Measurements from ENCODE around the gene ZNF503.
A peak's percentile ranks its signal among the peaks of the same experiment; 100 is the strongest.

Gene ZNF503

GRCh38 chr10:75406462-75407223, 5.1 kb upstream of the ZNF503 start:
- DNase-seq (ENCODE audit: low read depth) = no peak

DNA sequence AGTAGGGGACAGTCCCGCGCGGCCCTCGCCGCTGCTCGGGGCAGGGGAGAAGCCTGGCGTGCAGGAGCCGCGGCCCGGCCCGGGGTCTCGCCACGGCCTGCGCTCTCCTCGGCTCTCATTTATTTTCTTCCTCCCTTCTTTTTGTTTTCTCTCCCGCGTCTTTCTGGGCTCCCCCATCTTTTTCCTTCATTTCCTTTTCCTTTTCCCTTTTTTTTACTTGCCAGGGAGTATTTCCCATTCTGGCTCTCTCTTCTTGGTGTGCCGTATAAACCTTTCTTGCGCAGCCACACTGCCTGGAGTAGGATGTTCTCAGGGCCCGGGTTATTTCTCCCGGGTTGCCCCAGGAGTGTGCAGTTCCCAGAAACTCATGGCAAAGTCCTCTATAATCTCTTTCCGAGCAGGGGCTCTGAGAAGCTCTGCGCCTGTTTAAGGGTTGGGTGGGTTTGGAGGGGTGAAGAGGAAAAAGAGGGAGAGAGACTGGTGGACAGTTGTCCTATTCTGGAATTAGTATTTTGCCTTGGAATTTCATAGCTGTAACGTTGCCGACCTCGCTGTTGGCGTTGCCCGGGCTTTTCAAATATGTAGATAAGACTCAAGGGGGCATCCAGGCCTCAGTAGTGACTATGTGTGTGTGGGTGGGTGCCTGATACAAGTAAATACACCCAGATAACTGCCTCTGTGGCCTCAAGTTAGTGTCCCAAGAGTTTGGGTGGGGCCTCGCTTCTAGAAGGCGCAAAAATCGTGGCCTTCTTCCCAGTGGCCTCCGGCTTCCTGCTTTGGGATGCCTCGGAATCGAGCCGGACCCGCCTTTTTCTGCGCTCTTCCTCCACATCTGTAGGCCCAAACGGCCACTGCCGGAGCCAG, 4.3 kb upstream of the ZNF503 start:
- DNase-seq (ENCODE audit: low read depth) = no peak

DNA sequence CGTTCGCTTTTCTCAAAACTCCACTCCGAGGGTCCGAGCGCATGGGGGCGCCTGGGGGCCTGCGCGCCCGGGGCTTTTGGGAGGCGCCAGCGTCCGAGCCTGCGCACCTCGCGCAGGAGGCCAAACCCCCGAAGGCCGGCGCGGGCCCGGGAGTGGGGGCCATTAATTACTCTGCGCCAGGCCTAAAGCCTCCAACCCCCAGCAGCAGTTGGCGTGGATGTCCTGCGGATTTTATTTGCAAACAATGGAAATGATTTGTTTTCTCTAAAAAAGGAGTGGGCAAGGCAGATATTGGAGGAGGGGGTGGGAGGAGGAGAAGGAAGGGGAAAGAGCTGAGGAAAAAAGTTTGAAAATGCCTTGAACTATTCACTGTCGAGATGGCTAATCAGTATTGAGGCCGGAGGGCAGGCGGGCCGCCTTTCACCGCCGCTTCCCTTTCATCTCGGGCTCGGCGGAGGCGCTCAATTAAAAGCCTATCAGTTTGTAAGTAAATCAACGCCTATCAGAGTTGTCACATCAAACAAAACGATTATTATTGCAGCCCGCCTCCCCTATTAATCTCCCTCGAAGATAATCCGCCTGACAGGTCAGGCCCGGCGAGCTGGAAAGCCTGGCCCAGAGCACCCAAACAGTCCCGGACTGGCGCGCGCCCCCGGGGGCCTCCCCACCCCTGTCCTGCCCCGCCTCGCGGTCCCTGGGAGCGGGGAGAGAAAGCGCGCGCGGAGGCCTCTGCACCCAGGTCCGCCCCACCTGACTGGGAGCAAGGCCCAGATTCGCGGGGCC, 3.4 kb upstream of the ZNF503 start:
- no peak for DNase-seq (ENCODE audit: low read depth)

DNA sequence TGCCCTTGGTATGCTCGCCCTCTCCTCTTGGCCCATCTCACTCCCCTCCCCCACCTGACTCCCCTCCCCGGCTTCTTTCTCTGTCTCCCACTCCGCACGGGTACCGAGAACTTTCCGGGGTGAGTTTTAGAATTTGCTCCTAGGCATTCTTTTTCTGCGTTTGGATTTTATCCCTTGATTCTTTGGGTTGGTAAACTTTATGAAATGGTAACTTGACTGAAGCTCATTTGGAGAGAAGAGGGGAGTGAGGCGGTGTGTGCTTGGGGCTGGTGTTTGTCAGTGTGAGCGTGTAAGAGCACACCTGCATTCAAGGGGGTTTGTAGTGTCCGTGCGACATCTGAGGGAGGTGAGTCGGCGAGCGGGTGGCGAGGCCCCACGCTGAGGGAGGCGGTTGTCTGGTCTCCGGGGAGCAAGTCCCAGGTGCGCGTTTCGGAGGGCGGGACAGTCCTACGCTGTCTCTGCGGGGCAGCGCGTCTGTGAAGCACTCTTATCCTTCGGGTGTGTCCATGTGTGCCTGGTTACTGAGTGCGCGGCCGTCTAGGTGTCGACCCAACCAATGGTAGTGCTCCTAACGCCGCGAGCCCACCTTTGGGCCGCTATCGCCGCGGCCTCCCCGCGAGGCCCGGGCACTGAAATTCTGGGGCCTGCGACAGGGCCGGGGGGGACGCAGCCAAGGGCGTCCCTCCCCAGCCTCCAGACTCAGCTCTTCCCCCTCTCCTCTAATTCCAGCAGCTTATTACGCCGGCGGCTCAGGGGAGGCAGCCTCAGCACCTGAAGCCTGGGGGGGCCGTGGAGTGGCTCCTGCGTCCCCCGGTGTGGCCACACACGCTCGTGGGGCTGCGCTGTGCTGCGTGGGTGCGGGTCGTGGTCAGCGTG, 2.6 kb upstream of the ZNF503 start:
- DNase-seq (ENCODE audit: low read depth) = no peak

DNA sequence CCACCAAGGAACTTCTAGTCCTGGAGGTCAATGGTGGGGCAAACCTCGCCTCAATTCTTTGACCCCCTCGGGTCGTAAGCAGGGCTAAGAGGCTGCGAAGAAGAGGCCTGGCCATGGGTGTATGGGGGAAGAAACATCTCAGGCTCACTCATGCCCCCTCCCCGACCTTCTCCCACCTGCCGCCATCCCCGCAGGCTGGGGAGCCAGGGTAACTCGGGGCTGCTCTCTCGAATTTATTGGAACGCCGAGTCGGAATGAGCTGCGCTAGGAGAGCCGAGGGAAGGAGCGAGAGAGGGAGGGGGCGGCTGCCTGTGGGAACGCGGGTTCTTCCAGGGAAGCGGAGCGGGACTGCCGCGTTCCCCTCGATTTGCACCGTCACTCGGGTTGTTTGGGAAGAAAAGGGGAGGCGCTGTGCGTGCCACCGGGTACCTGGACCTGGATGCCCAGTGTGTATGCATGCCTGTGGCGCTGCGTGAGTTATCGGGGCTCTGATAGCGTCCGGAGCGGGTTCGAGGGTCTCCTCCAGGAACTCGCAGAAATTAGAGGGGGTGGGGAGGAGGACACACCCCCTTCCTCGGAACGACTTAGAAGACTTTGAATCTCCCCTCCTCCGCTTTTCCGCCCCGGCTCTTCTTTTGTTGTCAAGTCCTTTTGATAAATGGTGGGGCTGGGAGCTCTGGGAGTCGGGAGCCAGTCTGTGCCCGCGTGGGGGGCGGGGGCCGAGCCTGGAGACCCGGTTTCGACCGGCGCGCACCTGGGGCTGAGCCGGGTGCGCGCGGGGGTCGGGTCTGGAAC, 1.8 kb upstream of the ZNF503 start:
- DNase-seq (ENCODE audit: low read depth) = no peak

DNA sequence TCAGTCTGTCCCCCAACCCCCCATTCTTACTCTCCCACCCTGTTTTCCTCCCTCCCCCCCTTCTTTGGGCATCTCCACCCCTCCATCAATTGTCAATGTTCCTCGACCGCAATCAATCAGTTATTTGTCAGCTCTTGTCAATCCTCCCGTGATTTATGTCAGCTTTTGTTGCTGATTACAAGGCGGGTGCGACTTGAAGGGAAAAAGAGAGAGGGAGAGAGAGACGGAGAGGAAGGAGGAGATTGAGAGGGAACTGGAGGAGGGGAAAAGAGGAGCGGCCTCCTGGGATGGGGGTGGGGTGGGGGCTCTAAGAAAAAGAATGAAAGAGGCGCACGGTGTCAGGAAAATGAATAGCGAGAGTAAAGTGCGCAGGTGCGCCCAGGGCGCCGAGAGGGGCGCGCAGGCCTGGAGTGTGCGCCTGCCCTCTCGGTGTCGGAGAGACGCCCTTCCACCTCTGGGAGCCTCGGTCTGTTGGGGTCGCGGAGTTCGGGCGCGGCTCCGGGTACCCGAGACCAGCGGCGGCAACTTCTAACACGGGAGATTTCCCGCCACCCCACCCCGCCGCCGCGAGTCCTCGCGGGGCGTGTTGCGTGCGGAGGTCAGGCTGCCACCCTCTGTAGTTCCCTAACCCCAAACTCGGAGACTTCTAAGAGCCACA, 1.1 kb upstream of the ZNF503 start:
- no peak for DNase-seq (ENCODE audit: low read depth)

- DNase-seq (ENCODE audit: low read depth) = no peak
Measured at GRCh38 chr10:75400771-75401568, 594 bp downstream of the ZNF503 start.

DNA sequence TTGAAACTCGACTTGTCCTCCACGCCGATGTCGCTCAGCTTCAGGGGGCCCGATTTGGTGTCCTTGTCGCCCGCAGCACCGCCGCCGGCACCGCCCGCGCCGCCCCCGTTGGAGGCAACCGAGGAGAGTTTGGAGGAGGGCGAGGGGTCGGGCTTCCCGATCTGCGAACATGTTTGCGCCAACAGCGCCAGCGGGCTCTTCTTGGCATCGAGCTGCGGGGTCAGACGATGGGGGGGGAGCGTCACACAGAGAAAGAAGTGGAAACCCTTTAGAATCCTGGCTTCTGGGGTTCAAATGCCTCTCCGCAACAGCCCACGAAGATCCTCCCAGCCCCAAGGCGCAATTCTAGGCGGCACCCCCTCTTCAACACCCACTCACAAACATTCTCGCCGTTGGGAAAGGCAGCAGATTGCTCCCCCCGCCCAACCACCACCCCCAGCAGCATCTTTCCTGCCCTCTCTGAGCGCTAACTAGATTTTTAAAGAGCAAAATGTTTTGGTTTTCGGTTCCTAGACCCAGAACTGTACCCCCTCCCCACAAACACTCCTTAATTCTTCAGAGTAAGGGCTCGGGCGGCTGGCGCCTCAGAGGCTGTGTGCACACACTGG, 1.3 kb downstream of the ZNF503 start:
- DNase-seq (ENCODE audit: low read depth) = no peak

GRCh38 chr10:75399461-75400162, 2.0 kb downstream of the ZNF503 start:
- peak; percentile 12 for DNase-seq (ENCODE audit: low read depth)

- DNase-seq (ENCODE audit: low read depth) = no peak
Measured at GRCh38 chr10:75398692-75399460, 2.7 kb downstream of the ZNF503 start.

DNA sequence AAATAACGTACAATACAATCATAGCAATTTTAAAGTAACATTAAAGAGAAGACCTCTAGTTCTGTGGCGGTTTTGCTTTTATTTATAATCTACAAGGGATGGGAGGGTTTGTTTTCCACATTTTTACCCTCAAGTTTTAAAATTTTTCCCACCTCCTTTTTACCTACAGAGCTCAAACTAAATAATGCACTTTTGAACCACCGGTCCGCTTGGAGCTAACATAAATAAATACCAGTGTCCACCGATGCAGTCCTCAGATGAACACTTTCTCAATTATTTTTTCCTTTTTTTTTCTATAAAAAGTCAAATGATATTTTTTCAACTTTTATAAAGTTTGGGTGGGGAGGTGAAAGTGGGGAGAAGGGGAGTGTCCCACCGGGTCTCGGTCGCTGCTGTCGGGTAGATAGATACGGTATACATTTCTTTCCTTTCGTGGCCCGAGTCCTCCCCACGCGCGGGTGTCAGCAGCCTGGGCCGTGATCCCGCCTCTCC, 3.3 kb downstream of the ZNF503 start:
- DNase-seq (ENCODE audit: low read depth) = no peak

DNA sequence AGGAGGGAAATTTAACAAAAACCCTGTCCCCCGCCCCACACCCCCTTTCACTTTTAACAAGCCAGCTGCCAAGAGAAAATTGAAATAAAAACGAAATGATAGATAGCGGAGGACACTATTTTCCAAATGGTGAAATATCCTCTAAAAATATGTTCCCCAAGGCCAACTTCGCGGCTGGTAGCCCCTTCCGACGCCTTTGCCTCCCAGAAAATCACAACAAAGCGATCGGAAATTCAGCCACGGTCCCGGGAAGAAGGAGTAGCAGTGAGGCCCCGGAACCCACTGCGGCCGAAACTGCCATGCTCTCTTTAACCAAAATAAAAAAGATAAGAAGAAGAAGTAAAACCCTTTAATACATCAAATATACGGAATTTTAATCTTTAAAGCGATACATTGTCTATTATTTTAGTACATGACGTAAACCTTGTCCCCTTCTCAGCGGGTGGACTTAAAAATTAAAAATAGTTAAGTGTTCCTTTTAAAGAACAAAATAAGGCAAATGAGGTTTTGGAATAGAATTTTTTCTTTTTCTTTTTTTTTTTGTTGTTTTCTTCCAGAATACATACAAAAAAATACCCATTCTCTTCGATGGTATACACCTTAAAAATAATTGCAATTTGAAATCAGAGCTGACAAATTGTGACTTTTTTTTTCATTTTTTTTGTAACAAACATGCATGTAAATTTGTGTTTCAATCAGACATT, 3.9 kb downstream of the ZNF503 start:
- no peak for DNase-seq (ENCODE audit: low read depth)

- no peak for DNase-seq (ENCODE audit: low read depth)
Measured at GRCh38 chr10:75396631-75397495, 4.7 kb downstream of the ZNF503 start.

GRCh38 chr10:75395932-75396630, 5.5 kb downstream of the ZNF503 start:
- DNase-seq (ENCODE audit: low read depth) = no peak

Measured in stimulated activated CD8-positive, alpha-beta memory T cell treated with anti-CD3 and anti-CD28 coated beads, Interleukin-15, amount 100 ng/mL, for 1 hour (primary cell).